Measurements from ENCODE around the gene SLC6A8. TPM values are rescaled to one million over a fixed set of nuclear protein-coding genes. Genes with fewer than 3 reads are reported as not detected.
"Not testable (repeated sequence)": the region's sequence is repeated elsewhere in the genome, so short reads cannot be mapped to it uniquely, and the experiment has no call there.

The SLC6A8 gene
- total RNA-seq, 2 experiments from 2014 or later = not detected

DNA sequence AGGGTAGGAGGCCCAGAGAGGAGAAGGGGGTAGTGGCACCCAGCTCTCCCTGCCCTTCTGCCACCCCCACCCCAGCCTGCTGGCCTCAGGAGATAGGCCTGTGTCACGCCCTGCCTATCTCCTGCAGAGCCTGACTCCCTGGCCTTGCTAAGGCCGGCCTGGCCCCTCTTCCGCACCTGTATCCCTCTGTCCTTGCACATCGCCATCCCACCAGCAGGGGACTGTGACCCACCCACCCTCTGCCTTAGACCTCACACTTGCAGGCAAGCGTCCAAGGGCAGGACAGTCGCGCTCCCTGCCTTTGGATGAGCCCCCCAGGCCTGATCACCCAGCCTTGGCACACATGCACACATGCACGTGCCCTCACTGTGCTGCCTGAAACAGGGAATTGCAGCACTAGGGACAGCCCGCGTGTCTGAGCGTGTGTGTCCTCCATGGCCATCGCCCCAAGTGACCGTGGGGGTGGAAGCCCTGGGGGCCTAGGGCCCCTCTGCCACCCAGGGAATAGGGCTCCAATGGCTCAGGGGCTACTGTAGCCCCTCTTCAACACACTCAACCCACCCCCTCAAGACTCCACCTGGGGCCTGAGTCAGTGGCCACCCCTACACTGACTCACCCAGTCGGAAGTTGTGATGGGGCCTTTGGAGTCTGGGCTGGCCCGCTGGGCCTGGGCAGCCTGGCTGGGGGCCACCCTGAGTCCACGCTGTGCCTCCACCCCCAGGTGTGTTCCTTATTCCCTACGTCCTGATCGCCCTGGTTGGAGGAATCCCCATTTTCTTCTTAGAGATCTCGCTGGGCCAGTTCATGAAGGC, 2.1 kb downstream of the SLC6A8 start:
- Histone ChIP-seq H3K27ac (ENCODE audit: low read depth, low read length, poor library complexity, severe bottlenecking) (no peak overlapping the region), H3K4me3 (ENCODE audit: low read depth, low read length, poor library complexity, severe bottlenecking) (no peak overlapping the region), H3K79me2 (ENCODE audit: insufficient read depth, low read depth, low read length) (no peaks in the 10 kb centered on the region), H4K20me1 (ENCODE audit: insufficient read depth, low read length) (no peaks in the 10 kb centered on the region), H3K4me1 (ENCODE audit: insufficient read depth, low read length, poor library complexity, severe bottlenecking) (no peaks in the 10 kb centered on the region), H3K9me3 (ENCODE audit: low read length) (no peaks in the 10 kb centered on the region), H3K4me2 (ENCODE audit: low read length) (no peak overlapping the region), H3K9me2 (ENCODE audit: insufficient read depth, low read length) (no peaks in the 10 kb centered on the region), H3K36me3 (ENCODE audit: insufficient read depth, low read length) (no peaks in the 10 kb centered on the region), H2AFZ (ENCODE audit: low read length) (no peak overlapping the region)
- TF ChIP-seq, protein P1, sequence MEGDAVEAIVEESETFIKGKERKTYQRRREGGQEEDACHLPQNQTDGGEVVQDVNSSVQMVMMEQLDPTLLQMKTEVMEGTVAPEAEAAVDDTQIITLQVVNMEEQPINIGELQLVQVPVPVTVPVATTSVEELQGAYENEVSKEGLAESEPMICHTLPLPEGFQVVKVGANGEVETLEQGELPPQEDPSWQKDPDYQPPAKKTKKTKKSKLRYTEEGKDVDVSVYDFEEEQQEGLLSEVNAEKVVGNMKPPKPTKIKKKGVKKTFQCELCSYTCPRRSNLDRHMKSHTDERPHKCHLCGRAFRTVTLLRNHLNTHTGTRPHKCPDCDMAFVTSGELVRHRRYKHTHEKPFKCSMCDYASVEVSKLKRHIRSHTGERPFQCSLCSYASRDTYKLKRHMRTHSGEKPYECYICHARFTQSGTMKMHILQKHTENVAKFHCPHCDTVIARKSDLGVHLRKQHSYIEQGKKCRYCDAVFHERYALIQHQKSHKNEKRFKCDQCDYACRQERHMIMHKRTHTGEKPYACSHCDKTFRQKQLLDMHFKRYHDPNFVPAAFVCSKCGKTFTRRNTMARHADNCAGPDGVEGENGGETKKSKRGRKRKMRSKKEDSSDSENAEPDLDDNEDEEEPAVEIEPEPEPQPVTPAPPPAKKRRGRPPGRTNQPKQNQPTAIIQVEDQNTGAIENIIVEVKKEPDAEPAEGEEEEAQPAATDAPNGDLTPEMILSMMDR (conservative IDR thresholded peaks at IDR 0.05; ENCODE audit: low read length) = no peak
- no peak for TF ChIP-seq EZH2phosphoT487 (IDR thresholded peaks at IDR 0.05; ENCODE audit: borderline replicate concordance, low read depth, low read length)
- no TSS peak for BruUV-seq (replicated peaks)
- intact Hi-C loops (cut with micrococcal nuclease; ENCODE audit: unreplicated experiment) = loop anchor here (10.0 kb wide), 1 partner anchor 75 kb away; the partner anchor contains the start of gene PLXNB3
- no peak for DNase-seq (ENCODE audit: low spot score)
- ChIA-PET CTCF (ENCODE audit: unreplicated experiment) (no interaction called here), POLR2A (no interaction called here)

DNA sequence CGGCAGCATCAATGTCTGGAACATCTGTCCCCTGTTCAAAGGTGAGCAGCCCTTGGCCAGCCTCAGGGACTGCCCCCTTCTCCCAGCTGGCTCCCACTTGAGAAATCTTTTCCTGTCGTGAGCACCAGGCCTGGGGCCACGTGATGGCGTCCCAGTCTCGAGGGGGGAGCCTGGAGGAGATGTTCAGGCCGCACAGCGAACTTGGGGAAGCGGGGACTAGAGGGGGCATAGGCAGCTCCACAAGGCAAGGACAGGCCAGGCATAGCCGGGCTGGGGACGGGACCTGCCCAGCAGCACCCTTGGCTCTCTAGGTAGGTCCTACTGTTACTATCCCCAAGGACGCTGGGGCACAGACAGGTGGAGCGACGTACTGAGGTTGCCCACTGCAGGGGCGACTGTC, 2.7 kb downstream of the SLC6A8 start:
- no peak overlapping the region for H3K27ac ChIP-seq (ENCODE audit: low read depth, low read length, poor library complexity, severe bottlenecking)

DNA sequence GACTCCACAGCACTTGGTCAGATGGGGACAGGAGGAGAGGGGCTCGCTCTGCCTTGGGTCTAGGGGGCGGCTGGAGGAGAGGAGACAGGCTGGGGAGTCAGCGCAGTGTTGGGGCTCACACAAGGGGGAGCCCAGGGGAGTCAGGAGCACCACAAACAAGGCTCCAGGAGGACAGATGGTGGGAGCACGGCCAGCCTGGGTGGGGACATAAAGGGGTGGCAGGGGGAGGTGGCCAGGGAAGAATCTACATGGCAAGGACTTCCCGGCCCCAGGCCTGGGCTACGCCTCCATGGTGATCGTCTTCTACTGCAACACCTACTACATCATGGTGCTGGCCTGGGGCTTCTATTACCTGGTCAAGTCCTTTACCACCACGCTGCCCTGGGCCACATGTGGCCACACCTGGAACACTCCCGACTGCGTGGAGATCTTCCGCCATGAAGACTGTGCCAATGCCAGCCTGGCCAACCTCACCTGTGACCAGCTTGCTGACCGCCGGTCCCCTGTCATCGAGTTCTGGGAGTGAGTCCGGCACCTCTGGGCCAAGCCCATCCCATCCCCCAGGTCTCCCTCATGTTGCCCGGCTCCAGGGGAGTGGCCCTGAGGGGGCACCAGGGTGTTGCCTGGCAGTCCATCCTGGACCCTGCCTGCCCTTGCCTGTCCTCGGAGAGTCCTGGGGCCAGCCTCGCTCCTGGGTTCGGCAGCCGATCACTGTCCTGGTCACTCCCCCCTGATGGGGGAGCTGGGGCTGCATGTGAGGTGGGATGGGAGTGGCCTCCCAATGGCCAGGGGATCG, 3.5 kb downstream of the SLC6A8 start:
- CTCF ChIA-PET (ENCODE audit: unreplicated experiment); H3K79me2 ChIP-seq (ENCODE audit: insufficient read depth, low read depth, low read length); H3K4me2 ChIP-seq (ENCODE audit: low read length); DNase-seq (ENCODE audit: low spot score); H3K36me3 ChIP-seq (ENCODE audit: insufficient read depth, low read length); H3K27ac ChIP-seq (ENCODE audit: low read depth, low read length, poor library complexity, severe bottlenecking); H4K20me1 ChIP-seq (ENCODE audit: insufficient read depth, low read length); intact Hi-C loops (cut with micrococcal nuclease; ENCODE audit: unreplicated experiment); BruUV-seq (replicated peaks); H3K9me3 ChIP-seq (ENCODE audit: low read length); H3K4me1 ChIP-seq (ENCODE audit: insufficient read depth, low read length, poor library complexity, severe bottlenecking); H3K9me2 ChIP-seq (ENCODE audit: insufficient read depth, low read length); H2AFZ ChIP-seq (ENCODE audit: low read length); H3K4me3 ChIP-seq (ENCODE audit: low read depth, low read length, poor library complexity, severe bottlenecking): not testable (repeated sequence)
- POLR2A ChIA-PET = interaction anchor here (0.6 kb wide), 1 partner anchor 25 kb away, joined by 3 read pairs; no protein-coding TSS in a partner anchor

More for the DNA sequence above, 2.7 kb downstream of the SLC6A8 start:
- no peak for TF ChIP-seq EZH2phosphoT487 (IDR thresholded peaks at IDR 0.05; ENCODE audit: borderline replicate concordance, low read depth, low read length)
- TF ChIP-seq, protein P1 (conservative IDR thresholded peaks at IDR 0.05; ENCODE audit: low read length) = no peak
- Histone ChIP-seq H3K9me3 (ENCODE audit: low read length) (no peaks in the 10 kb centered on the region), H4K20me1 (ENCODE audit: insufficient read depth, low read length) (no peaks in the 10 kb centered on the region), H3K36me3 (ENCODE audit: insufficient read depth, low read length) (no peaks in the 10 kb centered on the region), H2AFZ (ENCODE audit: low read length) (no peak overlapping the region), H3K9me2 (ENCODE audit: insufficient read depth, low read length) (no peaks in the 10 kb centered on the region), H3K4me1 (ENCODE audit: insufficient read depth, low read length, poor library complexity, severe bottlenecking) (no peaks in the 10 kb centered on the region), H3K4me3 (ENCODE audit: low read depth, low read length, poor library complexity, severe bottlenecking) (no peak overlapping the region), H3K4me2 (ENCODE audit: low read length) (no peak overlapping the region), H3K79me2 (ENCODE audit: insufficient read depth, low read depth, low read length) (no peaks in the 10 kb centered on the region)
- DNase-seq (ENCODE audit: low spot score) = no peak
- BruUV-seq (replicated peaks) = no TSS peak
- CTCF ChIA-PET (ENCODE audit: unreplicated experiment) = no interaction called here
- intact Hi-C loops (cut with micrococcal nuclease; ENCODE audit: unreplicated experiment) = no loop called here
- POLR2A ChIA-PET = no interaction called here
